ENCODE results near the gene MAP3K4. TPM values are rescaled to one million over a fixed set of nuclear protein-coding genes. Genes with fewer than 3 reads are reported as not detected.

The MAP3K4 gene
- total RNA-seq, 1 experiment from 2014 or later: 69.8 TPM

- TF ChIP-seq AFF4 (CRISPR knock-in tag; IDR thresholded peaks at IDR 0.05; ENCODE audit: borderline replicate concordance) (no peak), NFATC4 (CRISPR knock-in tag; IDR thresholded peaks at IDR 0.05) (no peak), FOXP1 (CRISPR knock-in tag; IDR thresholded peaks at IDR 0.05; ENCODE audit: borderline replicate concordance) (no peak), ATF1 (CRISPR knock-in tag; IDR thresholded peaks at IDR 0.05) (no peak), MAX (CRISPR knock-in tag; IDR thresholded peaks at IDR 0.05) (no peak), TEAD4 (CRISPR knock-in tag; IDR thresholded peaks at IDR 0.05) (no peak)
Observed at GRCh38 chr6:161138543-161139303, 147.2 kb downstream of the MAP3K4 start (continued).

- H3K4me3 Mint-ChIP-seq: no peak overlapping the region
- no peaks in the 10 kb centered on the region for H3K27me3 Mint-ChIP-seq (ENCODE audit: low read depth)
- H3K36me3 Mint-ChIP-seq: peaks cover 40% of the 10 kb centered on the region
- no peaks in the 10 kb centered on the region for H3K9me3 Mint-ChIP-seq
- H3K4me1 Mint-ChIP-seq: peaks cover 14% of the 10 kb centered on the region
- H3K27ac Mint-ChIP-seq: no peak overlapping the region; the same call in 1 of the 2 replicates
- no peak for DNase-seq (ENCODE audit: low spot score)
- ChIA-PET POLR2A (no interaction called here), CTCF (interaction anchor here (0.7 to 3.3 kb wide), 6 partner anchors 11 to 389 kb away, joined by 3 to 20 read pairs (median 4); no protein-coding TSS in a partner anchor)
- no peak for ATAC-seq
- no peak for TF ChIP-seq FOXP4 (CRISPR knock-in tag; IDR thresholded peaks at IDR 0.05)
- TF ChIP-seq CTCF (IDR thresholded peaks at IDR 0.05): no peak
- no peak for TF ChIP-seq EMX1 (CRISPR knock-in tag; IDR thresholded peaks at IDR 0.05)
- no peak for TF ChIP-seq JAZF1 (CRISPR knock-in tag; IDR thresholded peaks at IDR 0.05)
- TF ChIP-seq CREM (CRISPR knock-in tag; IDR thresholded peaks at IDR 0.05): no peak
- no peak for TF ChIP-seq MLX (CRISPR knock-in tag; IDR thresholded peaks at IDR 0.05)
- no peak for TF ChIP-seq IRF2 (CRISPR knock-in tag; IDR thresholded peaks at IDR 0.05; ENCODE audit: borderline replicate concordance, low read depth)
- no peak for TF ChIP-seq ZMAT4 (CRISPR knock-in tag; IDR thresholded peaks at IDR 0.05)
- no peak for TF ChIP-seq NR2C2 (CRISPR knock-in tag; IDR thresholded peaks at IDR 0.05)
- TF ChIP-seq NR1H2 (CRISPR knock-in tag; IDR thresholded peaks at IDR 0.05): no peak
- TF ChIP-seq ETV6 (CRISPR knock-in tag; IDR thresholded peaks at IDR 0.05): no peak
- TF ChIP-seq ZNF416 (CRISPR knock-in tag; IDR thresholded peaks at IDR 0.05): no peak
- no peak for TF ChIP-seq AFF4 (CRISPR knock-in tag; IDR thresholded peaks at IDR 0.05; ENCODE audit: borderline replicate concordance)
- TF ChIP-seq MAX (CRISPR knock-in tag; IDR thresholded peaks at IDR 0.05): no peak
- TF ChIP-seq TCF7 (CRISPR knock-in tag; IDR thresholded peaks at IDR 0.05; ENCODE audit: low read depth): no peak
Observed at GRCh38 chr6:161139304-161139765, 147.8 kb downstream of the MAP3K4 start.

All from WTC11 (cell line).